DOHH2 (cell line): Measurements from ENCODE around the gene EXD3.

Experiments used
- EZH2phosphoT487 ChIP-seq: fragments of 200-600 bp; sonication (generic); IDR thresholded peaks from 2 replicates; pipeline ENCODE4 v1.6.1; 2017; ENCODE audit warnings: borderline replicate concordance, mild to moderate bottlenecking, antibody characterized with exemption, low read length, moderate library complexity, mixed read lengths
- TF ChIP-seq, protein P1 (sequence below): fragments of 200-600 bp; sonication (generic); IDR thresholded peaks from one replicate; pipeline ENCODE4 v1.5.1; 2014; ENCODE audit warnings: antibody characterized with exemption, mild to moderate bottlenecking, low read depth, low read length; ENCODE audit not compliant: poor library complexity, severe bottlenecking

DNA sequence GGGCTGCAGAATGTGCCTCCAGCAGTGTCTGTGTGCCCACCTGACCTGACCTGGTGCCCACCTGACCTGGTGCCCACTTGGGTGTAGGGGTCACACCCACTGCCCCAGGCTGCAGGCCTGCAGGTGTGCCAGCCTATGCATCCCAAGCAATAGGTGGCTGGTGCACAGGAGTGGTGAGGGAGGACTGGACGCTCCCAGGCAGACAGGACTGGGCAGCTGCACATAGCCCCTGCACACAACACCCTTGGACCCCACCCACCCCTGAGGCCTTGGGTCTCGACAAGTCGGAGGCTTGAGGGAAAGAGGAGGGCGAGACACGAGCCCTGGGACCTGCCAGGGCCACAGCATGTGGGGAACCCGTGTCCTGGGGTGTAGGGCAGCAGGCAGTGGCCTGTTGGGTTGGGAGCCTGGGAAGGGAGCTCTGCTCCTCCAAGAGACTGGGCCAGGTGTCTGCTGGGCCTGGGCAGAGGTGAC is 110.1 kb downstream of the EXD3 start:
- TF ChIP-seq, protein P1, sequence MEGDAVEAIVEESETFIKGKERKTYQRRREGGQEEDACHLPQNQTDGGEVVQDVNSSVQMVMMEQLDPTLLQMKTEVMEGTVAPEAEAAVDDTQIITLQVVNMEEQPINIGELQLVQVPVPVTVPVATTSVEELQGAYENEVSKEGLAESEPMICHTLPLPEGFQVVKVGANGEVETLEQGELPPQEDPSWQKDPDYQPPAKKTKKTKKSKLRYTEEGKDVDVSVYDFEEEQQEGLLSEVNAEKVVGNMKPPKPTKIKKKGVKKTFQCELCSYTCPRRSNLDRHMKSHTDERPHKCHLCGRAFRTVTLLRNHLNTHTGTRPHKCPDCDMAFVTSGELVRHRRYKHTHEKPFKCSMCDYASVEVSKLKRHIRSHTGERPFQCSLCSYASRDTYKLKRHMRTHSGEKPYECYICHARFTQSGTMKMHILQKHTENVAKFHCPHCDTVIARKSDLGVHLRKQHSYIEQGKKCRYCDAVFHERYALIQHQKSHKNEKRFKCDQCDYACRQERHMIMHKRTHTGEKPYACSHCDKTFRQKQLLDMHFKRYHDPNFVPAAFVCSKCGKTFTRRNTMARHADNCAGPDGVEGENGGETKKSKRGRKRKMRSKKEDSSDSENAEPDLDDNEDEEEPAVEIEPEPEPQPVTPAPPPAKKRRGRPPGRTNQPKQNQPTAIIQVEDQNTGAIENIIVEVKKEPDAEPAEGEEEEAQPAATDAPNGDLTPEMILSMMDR, result no peak
- no peak for TF ChIP-seq EZH2phosphoT487
